ENCODE measurements around the gene HIVEP3. TPM values are rescaled to one million over a fixed set of nuclear protein-coding genes. Genes with fewer than 3 reads are reported as not detected.

HIVEP3 gene
- total RNA-seq, 4 donors from 2014 or later = 3.2 to 11.0 (median 4.2) TPM

- no peak for TF ChIP-seq POLR2A (IDR thresholded peaks at IDR 0.05)
- TF ChIP-seq CTCF (IDR thresholded peaks at IDR 0.05) = no peak
- WGBS, 2 donors = 75 to 79% methylated on average over 3 of the region's 3 CpGs
- no peak overlapping the region for H3K4me3 ChIP-seq
- no peaks in the 10 kb centered on the region for H3K4me1 ChIP-seq
- H3K27ac ChIP-seq = no peak overlapping the region
- no peaks in the 10 kb centered on the region for H3K36me3 ChIP-seq
- H3K9me3 ChIP-seq = no peaks in the 10 kb centered on the region
- H3K27me3 ChIP-seq = no peaks in the 10 kb centered on the region
- DNase-seq = no peak
- intact Hi-C loops (cut with DNase I) = no loop called here
Measured at GRCh38 chr1:41901551-41901950, 17.2 kb downstream of the HIVEP3 start.

- no peak for DNase-seq
- TF ChIP-seq POLR2A (IDR thresholded peaks at IDR 0.05) (no peak), CTCF (IDR thresholded peaks at IDR 0.05) (no peak)
- no peaks in the 10 kb centered on the region for H3K27me3 ChIP-seq
- intact Hi-C loops (cut with DNase I) = no loop called here
- no peaks in the 10 kb centered on the region for H3K4me1 ChIP-seq
- no peaks in the 10 kb centered on the region for H3K36me3 ChIP-seq
- H3K9me3 ChIP-seq = no peaks in the 10 kb centered on the region
- no peak overlapping the region for H3K4me3 ChIP-seq
- WGBS, 2 donors = 75% methylated on average over 9 of the region's 9 CpGs
- H3K27ac ChIP-seq = no peak overlapping the region
Measured at GRCh38 chr1:41900603-41901444, 17.9 kb downstream of the HIVEP3 start.

GRCh38 chr1:41898191-41898713, 20.5 kb downstream of the HIVEP3 start:
- DNase-seq = no peak
- H3K27ac ChIP-seq = peak overlapping the region in 1 of 4 donors; percentile 17

GRCh38 chr1:41895552-41895951, 23.2 kb downstream of the HIVEP3 start:
- WGBS, 2 donors = 78 to 83% methylated on average over 4 of the region's 4 CpGs

More at GRCh38 chr1:41898191-41898713, 20.5 kb downstream of the HIVEP3 start:
- 69% methylated on average over 6 of the region's 6 CpGs for WGBS, 2 donors
- no peaks in the 10 kb centered on the region for H3K4me1 ChIP-seq
- H3K36me3 ChIP-seq = no peaks in the 10 kb centered on the region
- H3K27me3 ChIP-seq = no peaks in the 10 kb centered on the region
- no peak overlapping the region for H3K4me3 ChIP-seq
- intact Hi-C loops (cut with DNase I) = no loop called here
- TF ChIP-seq POLR2A (IDR thresholded peaks at IDR 0.05) = no peak
- no peak for TF ChIP-seq CTCF (IDR thresholded peaks at IDR 0.05)
- no peaks in the 10 kb centered on the region for H3K9me3 ChIP-seq

More at GRCh38 chr1:41895552-41895951, 23.2 kb downstream of the HIVEP3 start:
- Histone ChIP-seq H3K9me3 (no peaks in the 10 kb centered on the region), H3K27ac (no peak overlapping the region), H3K36me3 (no peaks in the 10 kb centered on the region), H3K4me3 (no peak overlapping the region), H3K27me3 (no peaks in the 10 kb centered on the region), H3K4me1 (peaks cover 7 to 23% (median 9%) of the 10 kb centered on the region in 3 donors)
- intact Hi-C loops (cut with DNase I) = no loop called here
- no peak for DNase-seq
- no peak for TF ChIP-seq CTCF (IDR thresholded peaks at IDR 0.05)
- TF ChIP-seq POLR2A (IDR thresholded peaks at IDR 0.05) = no peak

Data from esophagus squamous epithelium (tissue), 5 donors.